ENCODE measurements around the gene SPOCK2.
"Not testable (repeated sequence)": the region's sequence is repeated elsewhere in the genome, so short reads cannot be mapped to it uniquely, and the experiment has no call there.

Gene SPOCK2

DNA sequence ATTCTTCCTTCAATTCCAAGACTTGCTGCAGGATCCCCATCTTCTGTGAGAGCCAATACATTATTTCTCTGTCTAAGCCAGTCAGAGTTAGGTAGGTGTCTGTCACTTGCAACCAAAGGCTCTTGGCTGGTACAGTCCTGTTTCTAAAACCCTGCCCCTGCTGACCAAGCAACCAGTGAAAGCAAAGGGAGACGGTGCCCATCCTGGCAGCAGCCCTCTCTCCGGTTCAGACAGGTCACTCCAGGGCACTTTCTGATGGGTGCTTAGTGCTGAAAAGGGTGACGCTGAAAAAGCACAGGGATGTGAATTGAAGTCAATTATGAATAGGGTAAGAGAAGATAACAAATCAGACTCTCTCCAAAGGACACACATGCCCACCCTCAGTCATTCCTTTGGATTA, 37.5 kb downstream of the SPOCK2 start:
- DNase-seq: no peak

DNA sequence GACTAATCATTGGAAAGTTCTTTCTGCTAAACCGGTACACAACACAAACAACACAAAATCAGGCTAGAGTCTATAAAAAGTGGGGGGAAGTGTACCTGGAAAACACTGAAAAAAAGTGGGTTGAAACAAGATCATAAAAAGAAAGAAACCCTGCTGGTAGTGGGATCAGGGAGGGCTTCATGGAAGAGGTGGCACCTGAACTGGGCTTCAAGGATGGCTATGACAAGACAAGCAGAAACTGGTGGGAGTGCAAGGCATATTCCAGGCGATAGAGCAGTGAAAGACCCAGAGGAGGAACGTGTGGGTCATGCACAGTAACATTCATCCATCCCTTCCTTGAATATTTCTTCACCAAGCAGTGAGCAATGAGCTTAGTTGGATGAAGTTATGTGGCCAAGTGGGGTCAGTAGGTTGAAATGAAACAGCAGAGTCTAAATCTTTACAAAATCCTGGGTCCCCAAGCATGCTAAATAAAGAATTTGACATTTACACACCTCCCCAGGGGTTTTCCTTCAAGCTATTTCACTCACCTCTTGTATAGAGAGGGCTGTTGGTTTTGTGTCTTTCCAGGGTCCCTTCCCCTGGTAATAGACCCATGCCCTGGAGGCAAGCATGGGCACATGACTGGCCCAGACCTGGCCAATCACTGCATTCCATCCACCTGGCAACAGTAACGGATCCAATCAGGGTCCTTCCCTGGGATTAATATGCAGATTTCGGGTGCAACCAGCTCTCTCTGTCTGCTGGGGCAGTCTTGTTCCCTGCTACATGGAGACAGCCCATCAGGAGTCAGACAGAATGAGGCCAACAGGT, 38.2 kb downstream of the SPOCK2 start:
- no peak for DNase-seq

DNA sequence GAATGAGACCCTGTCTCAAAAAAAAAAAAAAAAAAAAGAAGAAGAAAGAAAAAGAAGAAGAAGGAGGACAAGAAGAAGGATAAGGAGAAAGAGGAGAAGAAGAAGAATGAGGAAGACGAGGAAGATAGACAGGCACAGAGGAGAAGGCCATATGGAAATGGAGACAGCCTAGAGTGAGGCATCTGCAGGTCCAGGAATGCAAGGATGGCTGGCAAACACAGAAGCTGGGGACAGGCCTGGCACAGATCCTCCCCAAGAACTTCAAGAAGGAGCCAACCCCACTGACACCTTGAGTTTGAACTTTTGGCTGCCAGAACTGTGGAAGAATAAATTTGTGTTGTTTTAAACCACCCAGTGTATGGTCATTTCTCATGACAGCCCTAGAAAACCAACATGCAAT, 38.9 kb downstream of the SPOCK2 start:
- DNase-seq: no peak

DNA sequence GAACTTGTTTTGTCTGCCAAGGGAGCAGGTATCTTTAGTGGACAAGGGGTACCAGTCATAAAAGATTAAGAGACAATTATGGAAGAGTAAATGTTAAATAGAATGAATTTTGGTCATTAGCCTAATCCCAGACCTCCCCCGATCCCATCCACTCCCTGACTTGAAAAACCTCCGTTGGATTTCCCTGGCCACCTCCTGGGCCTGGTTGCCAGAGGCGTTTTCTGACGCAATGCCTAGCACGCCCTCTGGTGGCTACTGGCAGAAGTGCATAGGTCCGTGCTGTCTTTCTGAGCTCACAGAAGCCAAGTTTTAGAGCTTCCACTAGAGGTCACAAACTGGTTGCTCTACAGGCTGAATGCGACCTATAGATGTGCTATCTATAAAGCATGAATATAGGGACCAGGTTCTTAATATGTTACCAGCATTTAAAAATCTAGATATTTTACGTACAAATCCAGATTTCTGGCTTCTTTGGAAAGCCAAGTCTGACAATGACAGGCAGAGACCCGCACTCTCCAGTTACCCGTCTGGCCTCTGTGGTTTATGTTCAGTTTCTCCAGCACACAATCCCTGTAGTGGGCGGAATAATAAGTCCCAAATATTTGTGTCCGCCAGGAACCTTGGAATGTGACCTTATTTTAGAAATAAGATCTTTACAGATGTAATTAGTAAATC, 39.8 kb downstream of the SPOCK2 start:
- DNase-seq: peak; percentile 96

DNA sequence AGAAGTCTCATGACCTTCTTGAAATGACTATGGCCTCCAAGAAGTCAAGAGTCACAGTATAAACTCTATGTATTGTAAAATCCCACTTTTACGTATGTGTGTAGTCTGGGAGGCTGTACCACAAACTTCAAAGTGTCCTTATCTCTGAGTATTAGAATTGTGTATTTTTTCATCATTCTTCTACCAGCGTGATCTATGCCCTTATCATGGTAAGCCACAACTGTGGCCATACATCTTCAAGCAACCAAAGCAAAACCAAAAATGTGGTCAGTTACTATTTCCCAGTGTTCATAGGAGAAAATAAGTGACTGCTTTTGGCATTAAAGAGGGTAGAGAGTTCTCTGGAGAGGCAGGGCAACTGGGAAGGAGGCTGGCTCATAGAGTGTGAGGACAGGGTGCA, 42.8 kb downstream of the SPOCK2 start:
- DNase-seq: peak; percentile 62

DNA sequence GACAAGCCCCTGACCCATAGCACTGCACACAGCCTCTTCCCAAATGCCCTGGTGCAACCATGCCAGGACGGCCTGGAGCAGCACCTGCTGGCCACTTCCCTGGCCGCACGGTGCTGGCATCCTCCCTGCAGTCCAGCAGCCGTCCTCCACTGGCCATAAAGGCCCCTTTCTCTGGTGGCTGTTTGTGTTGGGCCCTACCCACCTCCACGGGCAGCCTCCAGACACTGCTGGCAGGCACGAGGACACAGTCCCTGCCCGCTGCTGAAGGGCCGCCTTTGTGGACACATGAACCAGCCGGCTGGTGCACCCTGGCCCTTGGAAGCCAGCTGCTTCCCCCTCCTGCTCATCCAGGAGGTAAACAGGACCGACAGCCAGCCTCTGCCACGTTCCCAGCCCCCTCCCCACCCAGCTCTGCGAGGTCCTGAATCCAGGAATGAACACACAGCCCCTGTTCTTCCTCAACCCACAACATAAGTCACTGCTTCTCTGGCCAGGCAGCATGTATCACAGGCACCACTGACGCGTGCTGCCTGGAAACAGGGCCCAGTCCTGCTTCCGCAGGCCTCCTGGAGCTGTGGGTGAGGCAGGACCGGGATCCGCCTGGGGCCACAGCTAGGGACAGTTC, 43.8 kb downstream of the SPOCK2 start:
- no peak for DNase-seq

DNA sequence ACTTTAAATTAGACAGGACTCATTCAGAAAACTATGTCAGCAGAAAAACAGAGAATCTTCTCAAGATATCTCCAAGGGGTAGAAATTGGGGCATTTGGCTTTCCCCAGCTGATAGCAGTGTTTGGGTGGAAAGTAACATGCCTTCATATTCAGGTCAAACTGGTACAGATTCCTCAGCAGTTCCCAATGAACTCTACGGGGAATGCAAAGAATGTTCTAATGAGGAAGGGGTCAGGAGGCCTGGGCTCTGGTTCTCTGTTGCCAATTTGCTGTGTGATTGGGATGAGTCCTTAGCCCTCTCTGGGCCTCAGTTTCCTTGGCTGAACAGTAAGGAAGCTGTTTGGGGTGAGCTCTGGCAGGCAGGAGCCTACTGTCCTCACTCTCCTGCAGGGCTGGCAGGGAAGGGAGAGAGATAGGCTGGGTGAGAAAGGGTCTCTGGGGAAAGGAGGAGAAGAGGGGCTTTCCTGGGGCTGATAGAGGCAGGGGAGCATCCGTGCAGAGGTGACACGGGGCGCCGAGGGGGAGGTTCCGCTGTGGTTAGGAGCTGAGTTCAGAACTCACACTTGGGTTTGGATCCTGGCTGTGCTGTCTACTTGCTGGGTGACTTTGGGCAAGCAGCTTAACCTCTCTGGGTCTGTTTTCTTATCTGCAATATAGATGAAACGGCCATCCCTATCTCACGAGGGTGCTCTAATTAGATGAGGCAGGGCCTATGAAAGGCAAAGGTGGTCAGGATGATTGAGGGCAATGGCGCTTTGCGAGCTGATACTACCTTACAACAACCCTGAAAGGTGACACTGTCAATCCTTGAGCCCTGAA, 45.1 kb downstream of the SPOCK2 start:
- DNase-seq: no peak

DNA sequence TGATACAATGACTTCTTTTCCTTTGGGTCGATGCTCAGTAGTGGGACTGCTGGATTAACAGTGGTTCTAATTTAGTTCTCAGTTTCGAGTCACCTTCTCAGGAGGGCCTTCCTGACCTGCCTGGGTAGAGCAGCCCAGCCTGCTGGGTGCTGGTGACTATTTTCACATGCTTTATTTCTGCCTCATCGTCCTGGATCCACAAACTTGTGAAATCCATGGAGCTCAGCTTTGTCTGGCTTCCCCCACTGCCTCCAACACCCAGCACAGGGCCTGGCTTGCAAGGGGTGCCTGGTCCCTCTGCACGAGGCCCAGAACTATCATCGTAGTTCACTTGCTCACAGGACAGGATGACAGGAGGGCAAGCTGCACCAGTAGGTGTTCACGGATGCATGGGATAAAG, 46.9 kb downstream of the SPOCK2 start:
- DNase-seq: no peak

DNA sequence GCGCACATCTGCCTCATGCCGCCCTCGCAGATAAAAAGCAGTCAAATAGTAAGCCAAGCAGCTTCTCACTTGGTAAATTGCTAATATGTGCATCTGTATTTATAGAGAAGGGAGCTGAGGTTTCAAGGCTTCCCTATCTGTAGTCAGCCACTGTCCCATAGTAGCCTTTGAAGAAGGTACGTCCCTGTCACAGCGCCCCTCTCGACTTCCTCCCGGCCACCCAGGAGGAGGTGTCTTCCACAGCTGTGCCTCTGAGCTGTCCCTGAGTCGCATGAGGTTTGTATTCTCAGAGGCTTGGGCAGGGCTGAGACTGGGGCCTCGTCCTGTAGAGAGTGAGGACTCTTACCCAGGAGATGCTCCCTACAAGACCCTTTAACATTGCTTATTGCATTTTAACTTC, 49.0 kb downstream of the SPOCK2 start:
- DNase-seq: no peak

DNA sequence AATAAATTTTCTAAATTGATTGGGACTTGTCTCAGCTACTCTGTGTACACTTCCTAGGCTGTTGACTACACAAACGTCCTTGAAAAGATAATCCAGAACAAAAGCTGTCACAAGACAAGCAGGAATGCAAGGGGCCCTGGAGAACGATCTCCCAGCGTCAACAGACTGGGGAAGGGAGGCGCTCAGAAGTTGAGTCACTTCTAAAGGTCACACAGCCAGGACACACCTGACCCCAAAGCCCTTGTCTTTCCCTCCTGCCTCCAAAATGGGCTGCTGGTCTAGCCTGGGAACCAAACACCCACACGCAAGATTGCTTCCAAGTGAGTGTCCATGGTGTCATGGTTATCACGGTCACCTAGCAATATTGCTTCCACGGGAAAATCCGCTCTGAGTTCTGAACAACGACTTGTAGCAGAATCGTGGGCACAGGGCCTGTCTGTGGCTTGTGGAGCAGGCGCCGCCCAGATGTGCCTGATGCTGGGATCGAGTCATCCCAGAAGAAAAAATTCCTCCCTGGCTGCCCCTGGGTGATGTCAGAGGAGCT, 49.8 kb downstream of the SPOCK2 start:
- DNase-seq: no peak

DNA sequence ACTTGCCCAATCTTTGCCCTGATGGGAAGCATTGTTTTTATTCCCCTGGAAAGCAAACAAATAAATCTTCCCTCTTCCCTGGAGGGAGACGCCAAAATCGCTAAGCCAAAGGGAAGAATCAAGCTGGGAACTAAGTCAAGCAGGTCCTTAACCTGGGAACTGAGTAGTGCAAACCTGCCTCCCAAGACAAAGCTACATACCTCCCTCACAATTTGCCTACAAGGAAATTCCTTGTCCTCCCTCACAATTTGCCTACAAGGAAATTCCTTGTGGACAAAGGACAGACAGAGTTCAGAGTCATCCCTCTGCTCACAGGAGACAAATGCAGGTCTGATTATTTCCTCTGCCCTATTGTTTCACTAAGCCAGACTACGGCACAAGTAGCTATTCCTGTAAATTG, 50.5 kb downstream of the SPOCK2 start:
- DNase-seq: no peak

DNA sequence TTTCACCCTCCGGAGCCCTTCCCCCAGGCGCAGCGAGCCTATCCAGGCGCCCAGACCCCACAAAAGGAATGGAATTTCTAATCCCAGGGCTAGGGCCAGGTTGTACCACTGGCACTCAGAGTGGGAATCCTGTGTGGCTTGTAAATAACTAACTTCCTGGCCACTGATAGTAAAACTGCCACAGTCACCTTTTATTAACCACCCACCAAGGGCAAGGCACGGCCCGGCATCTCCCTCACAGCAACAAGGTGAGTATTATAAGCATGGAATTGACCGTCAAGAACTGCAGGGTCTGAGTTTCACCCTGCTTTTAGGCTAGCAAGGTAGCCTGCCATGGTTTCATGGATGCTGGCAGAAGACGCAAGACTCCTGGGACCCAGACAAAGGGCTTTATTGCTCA, 51.1 kb downstream of the SPOCK2 start:
- DNase-seq: no peak

DNA sequence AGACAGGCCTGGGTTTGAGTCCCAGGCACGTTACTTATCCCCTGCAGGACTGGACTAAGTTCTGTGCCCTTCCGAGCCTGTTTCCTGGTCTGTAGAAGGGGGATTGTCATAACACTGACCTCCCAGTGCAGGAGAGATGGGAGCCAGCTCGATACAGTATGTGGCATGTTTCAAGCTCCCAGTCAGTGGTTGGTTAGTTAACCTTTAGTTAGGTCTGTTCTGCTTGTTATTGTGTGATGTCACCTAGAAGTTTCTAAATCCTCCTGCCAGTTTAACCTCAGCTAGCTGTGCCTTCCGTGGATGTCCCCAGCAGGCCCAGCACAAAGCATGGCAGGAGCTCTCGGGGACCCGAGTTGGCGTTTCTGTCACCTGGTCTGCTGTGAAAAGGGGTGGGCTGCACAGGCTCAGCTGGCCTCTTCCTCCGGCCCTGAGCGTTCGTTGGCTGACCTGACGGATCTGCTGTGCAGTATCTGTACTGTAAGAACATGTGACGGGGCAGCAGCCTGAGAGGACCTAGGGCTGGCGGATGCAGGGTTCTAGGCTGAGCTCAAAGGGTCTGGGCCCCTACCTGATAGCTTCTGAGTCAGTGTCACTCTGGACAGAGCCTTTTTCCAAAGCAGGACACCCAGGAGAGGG, 53.0 kb downstream of the SPOCK2 start:
- DNase-seq: no peak

DNA sequence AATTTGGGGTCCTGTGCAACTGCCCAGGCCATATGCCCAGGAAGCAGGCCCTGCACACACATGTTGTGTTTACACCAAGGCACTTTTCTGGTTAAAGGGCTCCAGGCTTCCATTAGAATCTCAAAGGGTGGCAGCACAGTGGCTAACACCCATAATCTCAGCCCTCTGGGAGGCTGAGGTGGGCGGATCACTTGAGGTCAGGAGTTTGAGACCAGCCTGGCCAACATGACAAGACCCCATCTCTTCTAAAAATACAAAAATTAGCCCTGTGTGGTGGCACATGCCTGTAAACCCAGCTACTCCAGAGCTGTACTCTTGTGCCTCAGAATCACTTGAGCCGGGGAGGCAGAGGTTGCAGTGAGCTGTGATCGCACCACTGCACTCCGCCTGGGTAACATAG, 53.6 kb downstream of the SPOCK2 start:
- no peak for DNase-seq

DNA sequence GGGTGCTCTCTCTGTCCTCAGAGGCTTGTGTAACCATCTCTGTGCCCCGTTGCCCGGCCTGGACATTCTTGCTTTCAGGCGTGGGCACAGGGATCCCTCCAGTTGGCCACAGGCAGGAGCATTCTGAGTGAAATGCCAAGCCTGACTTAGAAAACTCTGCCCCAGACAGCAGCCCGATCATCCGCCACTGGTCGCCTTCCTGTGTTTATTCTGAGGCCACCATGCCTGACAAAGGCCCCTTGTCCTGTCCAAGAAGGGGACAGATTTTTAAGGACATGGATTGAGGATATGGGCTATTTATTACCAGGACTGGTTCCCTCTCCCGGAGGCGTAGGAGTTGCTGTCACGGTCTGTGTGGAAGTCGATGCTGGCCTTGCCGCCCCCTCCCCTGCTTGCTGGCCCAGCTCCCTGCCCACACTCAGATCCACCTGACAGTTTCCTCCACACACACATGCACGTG, 54.3 kb downstream of the SPOCK2 start:
- no peak for DNase-seq

DNA sequence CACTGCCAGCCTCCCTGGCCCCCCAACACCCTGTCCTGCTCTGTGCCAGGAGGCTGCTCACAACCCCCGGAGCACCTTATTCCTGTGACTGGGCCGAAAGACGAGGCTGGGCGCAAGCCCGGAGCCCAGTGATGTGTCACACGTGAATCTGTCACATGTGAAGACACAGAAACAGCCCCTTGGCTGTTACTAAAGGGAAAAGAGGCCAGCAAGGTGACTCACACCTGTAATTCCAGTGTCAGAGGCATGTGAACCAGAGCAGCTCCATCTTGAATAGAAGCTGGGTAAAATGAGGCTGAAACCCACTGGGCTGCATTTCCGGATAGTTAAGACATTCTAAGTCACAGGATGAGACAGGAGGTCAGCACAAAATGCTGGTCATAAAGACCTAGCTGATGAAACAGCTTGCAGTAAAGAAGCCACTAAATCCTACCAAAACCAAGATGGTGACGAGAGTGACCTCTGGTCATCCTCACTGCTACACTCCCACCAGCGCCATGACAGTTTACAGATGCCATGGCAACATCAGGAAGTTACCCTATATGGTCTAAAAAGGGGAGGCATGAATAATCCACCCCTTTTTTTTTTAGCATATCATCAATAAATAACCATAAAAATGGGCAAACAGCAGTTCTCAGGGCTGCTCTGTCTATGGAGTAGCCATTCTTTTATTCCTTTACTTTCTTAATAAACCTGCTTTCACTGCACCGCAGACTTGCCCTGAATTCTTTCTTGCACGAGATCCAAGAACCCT, 55.8 kb downstream of the SPOCK2 start:
- not testable (repeated sequence) for DNase-seq

DNA sequence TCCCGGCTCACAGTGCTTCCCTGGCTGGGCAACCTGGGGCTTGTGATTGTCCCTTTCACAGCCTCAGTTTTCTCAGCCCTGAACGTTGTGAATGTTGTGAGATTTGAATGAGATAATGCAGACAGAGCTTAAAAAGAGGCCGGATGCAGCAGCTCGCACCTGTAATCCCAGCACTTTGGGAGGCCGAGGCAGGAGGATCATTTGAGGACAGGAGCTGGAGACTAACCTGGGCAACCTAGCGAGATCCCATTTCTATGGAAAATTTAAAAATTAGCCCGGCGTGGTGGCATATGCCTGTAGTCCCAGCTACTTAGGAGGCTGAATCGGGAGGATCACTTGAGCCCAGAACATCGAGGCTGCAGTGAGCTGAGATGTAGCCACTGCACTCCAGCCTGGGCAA, 56.6 kb downstream of the SPOCK2 start:
- DNase-seq: no peak

DNA sequence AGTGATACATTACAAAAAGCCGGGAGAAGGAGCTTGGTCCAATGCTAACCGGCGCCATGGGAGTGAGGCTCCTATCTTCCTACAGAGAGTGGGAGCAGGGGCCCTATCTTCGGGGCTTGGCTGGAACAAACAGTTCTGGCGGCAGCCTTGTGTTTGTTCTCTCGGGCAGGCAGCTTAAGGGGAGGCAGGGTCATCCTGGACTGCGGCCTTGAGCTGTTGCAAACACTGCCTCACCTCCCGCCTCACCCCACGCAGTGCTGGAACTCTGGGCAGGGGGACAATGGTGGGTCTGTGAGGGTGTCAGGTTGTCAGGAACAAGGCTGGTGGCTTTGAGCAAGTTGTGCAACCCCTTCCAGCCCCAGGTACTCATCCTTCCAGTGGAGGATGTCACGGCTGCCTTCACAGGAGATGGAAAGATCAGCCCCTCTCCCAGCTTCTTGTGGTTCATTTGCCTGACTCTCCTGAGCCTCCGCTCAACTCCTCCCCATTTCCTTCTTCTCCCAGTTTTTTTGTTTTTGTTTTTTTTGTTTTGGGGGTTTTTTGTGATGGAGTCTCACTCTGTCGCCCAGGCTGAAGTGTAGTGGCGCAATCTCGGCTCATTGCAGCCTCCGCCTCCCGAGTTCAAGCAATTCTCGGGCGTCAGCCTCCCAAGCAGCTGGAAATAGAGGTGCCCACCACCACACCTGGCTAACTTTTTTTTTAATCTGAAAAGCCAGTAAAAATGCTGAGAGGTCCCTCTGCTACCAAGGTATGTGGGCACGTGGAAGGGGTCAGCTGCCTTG, 57.4 kb downstream of the SPOCK2 start:
- no peak for DNase-seq

DNA sequence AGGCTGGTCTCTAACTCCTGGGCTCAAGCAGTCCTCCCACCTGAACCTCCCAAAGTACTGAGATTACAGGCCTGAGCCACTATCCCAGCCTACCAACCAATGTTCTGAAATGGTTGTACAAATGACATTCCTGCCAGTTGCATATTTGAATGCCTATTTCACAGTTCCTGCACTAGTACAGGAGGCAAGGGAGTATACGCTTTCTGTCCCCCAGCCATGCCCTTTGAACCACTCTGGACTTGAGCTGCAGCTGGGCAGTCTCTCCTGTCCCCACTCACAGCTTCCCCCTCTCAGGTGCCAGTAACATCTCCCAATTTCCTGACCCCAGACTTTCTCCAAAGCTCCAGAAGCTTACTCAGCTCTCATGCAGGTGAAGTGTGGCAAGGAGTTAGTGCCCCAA, 58.9 kb downstream of the SPOCK2 start:
- DNase-seq: no peak

DNA sequence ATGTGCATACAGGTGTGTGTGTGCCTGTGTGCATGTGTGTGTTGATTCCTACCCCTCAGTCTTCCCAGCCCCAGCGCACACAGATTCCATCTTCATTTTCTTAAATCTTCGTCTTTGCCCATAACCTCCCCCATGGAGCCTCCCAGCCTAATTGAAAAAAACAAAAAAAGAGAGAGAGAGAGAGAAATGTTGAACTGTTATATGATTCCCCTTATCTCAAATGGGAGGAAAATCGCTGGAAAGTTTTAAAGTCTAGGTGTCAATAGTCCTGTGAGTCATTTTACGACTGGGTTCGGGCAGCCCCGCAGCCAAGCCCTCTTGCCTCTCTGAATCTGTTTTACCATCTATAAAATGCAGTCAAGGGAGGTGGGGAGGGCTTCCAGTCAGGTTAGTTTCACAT, 60.9 kb downstream of the SPOCK2 start:
- no peak for DNase-seq
